ENCODE results near the gene INPPL1. TPM values are rescaled to one million over a fixed set of nuclear protein-coding genes. Genes with fewer than 3 reads are reported as not detected.

The INPPL1 gene
- total and polyA plus RNA-seq, 2 donors (not counting 1 experiment from before 2014, with no cell fraction given): 205 to 208 TPM

DNA sequence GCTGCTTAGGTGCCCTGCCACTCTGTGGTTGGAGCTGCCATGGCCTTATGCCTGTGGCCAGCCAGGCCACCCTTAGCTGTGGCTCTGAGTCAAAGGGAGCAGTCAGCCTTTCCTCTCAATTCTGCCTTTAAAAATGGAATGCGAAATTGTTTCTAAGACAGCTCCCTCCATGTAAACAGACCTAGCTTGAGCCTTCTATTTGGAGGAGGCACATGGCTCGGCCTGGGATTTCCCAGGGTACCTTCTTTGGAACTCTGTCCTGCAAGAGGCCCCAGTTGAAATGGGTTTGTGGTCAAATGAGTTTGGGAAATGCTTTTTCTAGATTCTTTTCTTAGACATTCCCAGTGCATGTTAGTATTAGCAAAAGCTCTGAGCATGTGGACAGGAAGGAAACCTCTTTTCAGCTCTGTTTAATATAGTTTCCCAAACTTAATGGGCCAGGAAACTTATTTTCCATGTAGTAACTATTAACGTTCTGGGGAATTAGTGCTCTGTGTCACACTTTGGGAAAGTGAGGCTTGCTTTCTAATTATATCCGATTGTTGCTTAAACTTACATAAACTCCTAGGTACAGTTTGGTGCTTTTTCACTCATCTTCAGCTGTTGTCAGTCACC, 11.6 kb downstream of the INPPL1 start:
- Histone ChIP-seq H3K27ac (ENCODE audit: low read length in 2 of 2) (no peak overlapping the region), H3K27me3 (replicated peaks in 1 of 4; ENCODE audit: control extremely low read depth in 1 of 4, control insufficient read depth in 3 of 4, insufficient read depth in 4 of 4, low read length in 3 of 4) (peaks cover 0 to 18% (median 8%) of the 10 kb centered on the region in 4 experiments), H2AFZ (ENCODE audit: insufficient read depth, low read depth, low read length, poor library complexity, severe bottlenecking) (no peak overlapping the region), H4K20me1 (ENCODE audit: control insufficient read depth, insufficient read depth, low read length, poor library complexity, severe bottlenecking) (peaks cover 7% of the 10 kb centered on the region), H3K4me3 (ENCODE audit: control extremely low read depth in 1 of 5, extremely low read depth in 1 of 5, insufficient read depth in 1 of 5, low read depth in 2 of 5, low read length in 4 of 5) (no peak overlapping the region), H3K9ac (ENCODE audit: low read length) (no peak overlapping the region), H3K4me2 (replicated peaks; ENCODE audit: low read depth, low read length, poor library complexity, severe bottlenecking) (no peak overlapping the region), H3K79me2 (ENCODE audit: control insufficient read depth, insufficient read depth, low read length) (no peaks in the 10 kb centered on the region), H3K4me1 (ENCODE audit: control insufficient read depth in 2 of 2, insufficient read depth in 2 of 2, low read length in 2 of 2) (peaks cover 28 to 34% of the 10 kb centered on the region in 2 donors), H3K36me3 (replicated peaks in 1 of 2; ENCODE audit: control extremely low read depth in 1 of 2, control insufficient read depth in 1 of 2, extremely low read depth in 1 of 2, insufficient read depth in 2 of 2, low read length in 1 of 2) (peaks cover 0 to 68% of the 10 kb centered on the region in 2 experiments), H3K9me3 (ENCODE audit: control extremely low read depth in 1 of 3, control insufficient read depth in 2 of 3, insufficient read depth in 1 of 3, low read length in 2 of 3) (no peaks in the 10 kb centered on the region)
- Mint-ChIP-seq H3K4me1 (peaks cover 28% of the 10 kb centered on the region), H3K27me3 (peaks cover 15% of the 10 kb centered on the region), H3K9me3 (ENCODE audit: insufficient read depth) (no peaks in the 10 kb centered on the region), H3K4me3 (no peak overlapping the region), H3K27ac (no peak overlapping the region)
- WGBS (ENCODE audit: insufficient coverage): no CpG with 5 or more reads among the region's 4 CpGs
- ATAC-seq (ENCODE audit: low read depth): no peak
- TF ChIP-seq, protein P1, sequence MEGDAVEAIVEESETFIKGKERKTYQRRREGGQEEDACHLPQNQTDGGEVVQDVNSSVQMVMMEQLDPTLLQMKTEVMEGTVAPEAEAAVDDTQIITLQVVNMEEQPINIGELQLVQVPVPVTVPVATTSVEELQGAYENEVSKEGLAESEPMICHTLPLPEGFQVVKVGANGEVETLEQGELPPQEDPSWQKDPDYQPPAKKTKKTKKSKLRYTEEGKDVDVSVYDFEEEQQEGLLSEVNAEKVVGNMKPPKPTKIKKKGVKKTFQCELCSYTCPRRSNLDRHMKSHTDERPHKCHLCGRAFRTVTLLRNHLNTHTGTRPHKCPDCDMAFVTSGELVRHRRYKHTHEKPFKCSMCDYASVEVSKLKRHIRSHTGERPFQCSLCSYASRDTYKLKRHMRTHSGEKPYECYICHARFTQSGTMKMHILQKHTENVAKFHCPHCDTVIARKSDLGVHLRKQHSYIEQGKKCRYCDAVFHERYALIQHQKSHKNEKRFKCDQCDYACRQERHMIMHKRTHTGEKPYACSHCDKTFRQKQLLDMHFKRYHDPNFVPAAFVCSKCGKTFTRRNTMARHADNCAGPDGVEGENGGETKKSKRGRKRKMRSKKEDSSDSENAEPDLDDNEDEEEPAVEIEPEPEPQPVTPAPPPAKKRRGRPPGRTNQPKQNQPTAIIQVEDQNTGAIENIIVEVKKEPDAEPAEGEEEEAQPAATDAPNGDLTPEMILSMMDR (IDR thresholded peaks at IDR 0.05): no peak
- no peak for TF ChIP-seq EZH2 (IDR thresholded peaks at IDR 0.05; ENCODE audit: borderline replicate concordance, insufficient read depth, low read depth, low read length, poor library complexity, severe bottlenecking)
- intact Hi-C loops (cut with micrococcal nuclease): no loop called here
- ChIA-PET CTCF (interaction anchor here (0.8 to 2.6 kb wide), 9 partner anchors 13 to 211 kb away, joined by 3 to 9 read pairs (median 4); no protein-coding TSS in a partner anchor), POLR2A (interaction anchor here (1.0 kb wide), 1 partner anchor 13 kb away, joined by 3 read pairs; no protein-coding TSS in a partner anchor)
- DNase-seq: no peak

DNA sequence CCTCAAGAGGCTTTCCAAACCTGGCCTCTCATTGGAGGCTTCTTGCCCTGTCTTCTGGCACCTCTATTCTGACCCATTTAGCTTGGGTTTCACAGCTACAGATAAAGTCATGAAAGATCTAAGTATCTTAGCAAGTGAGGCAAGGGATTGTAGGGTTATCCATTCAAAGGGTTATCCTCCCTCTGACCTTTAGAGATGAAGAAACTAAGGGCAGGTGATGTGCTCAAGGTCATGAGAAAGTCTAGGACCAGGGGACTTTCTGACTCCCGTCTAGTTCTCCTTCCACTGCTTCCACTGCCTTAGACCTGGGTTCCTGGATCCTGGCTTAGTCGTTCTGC, 12.2 kb downstream of the INPPL1 start:
- Mint-ChIP-seq H3K27ac (no peak overlapping the region), H3K9me3 (ENCODE audit: insufficient read depth) (no peaks in the 10 kb centered on the region), H3K4me1 (peaks cover 31% of the 10 kb centered on the region), H3K27me3 (peaks cover 19% of the 10 kb centered on the region), H3K4me3 (no peak overlapping the region)
- no peaks in the 10 kb centered on the region for H3K79me2 ChIP-seq (ENCODE audit: control insufficient read depth, insufficient read depth, low read length)
- intact Hi-C loops (cut with micrococcal nuclease): no loop called here
- peaks cover 30 to 34% of the 10 kb centered on the region in 2 donors for H3K4me1 ChIP-seq (ENCODE audit: control insufficient read depth in 2 of 2, insufficient read depth in 2 of 2, low read length in 2 of 2)
- peaks cover 0 to 62% of the 10 kb centered on the region in 2 experiments for H3K36me3 ChIP-seq (replicated peaks in 1 of 2; ENCODE audit: control extremely low read depth in 1 of 2, control insufficient read depth in 1 of 2, extremely low read depth in 1 of 2, insufficient read depth in 2 of 2, low read length in 1 of 2)
- ATAC-seq (ENCODE audit: low read depth) (no peak), DNase-seq (no peak)
- ChIA-PET POLR2A (interaction anchor here (1.0 kb wide), 1 partner anchor 13 kb away, joined by 3 read pairs; no protein-coding TSS in a partner anchor), CTCF (interaction anchor here (0.5 to 2.6 kb wide), 9 partner anchors 12 to 211 kb away, joined by 3 to 9 read pairs (median 4); no protein-coding TSS in a partner anchor)
- TF ChIP-seq EZH2 (IDR thresholded peaks at IDR 0.05; ENCODE audit: borderline replicate concordance, insufficient read depth, low read depth, low read length, poor library complexity, severe bottlenecking): no peak
- TF ChIP-seq, protein P1 (IDR thresholded peaks at IDR 0.05): no peak
- peaks cover 0 to 2% (median 0%) of the 10 kb centered on the region in 3 donors for H3K9me3 ChIP-seq (ENCODE audit: control extremely low read depth in 1 of 3, control insufficient read depth in 2 of 3, insufficient read depth in 1 of 3, low read length in 2 of 3)
- H3K27me3 ChIP-seq (replicated peaks in 1 of 4; ENCODE audit: control extremely low read depth in 1 of 4, control insufficient read depth in 3 of 4, insufficient read depth in 4 of 4, low read length in 3 of 4): peaks cover 0 to 23% (median 9%) of the 10 kb centered on the region in 4 experiments
- H3K9ac ChIP-seq (ENCODE audit: low read length): no peak overlapping the region
- no peak overlapping the region for H2AFZ ChIP-seq (ENCODE audit: insufficient read depth, low read depth, low read length, poor library complexity, severe bottlenecking)
- no peak overlapping the region for H3K4me3 ChIP-seq (ENCODE audit: control extremely low read depth in 1 of 5, extremely low read depth in 1 of 5, insufficient read depth in 1 of 5, low read depth in 2 of 5, low read length in 4 of 5)
- 97% methylated on average over 2 of the region's 2 CpGs for WGBS (ENCODE audit: insufficient coverage)
- no peak overlapping the region for H3K27ac ChIP-seq (ENCODE audit: low read length in 2 of 2)
- H4K20me1 ChIP-seq (ENCODE audit: control insufficient read depth, insufficient read depth, low read length, poor library complexity, severe bottlenecking): peaks cover 7% of the 10 kb centered on the region
- no peak overlapping the region for H3K4me2 ChIP-seq (replicated peaks; ENCODE audit: low read depth, low read length, poor library complexity, severe bottlenecking)
